ENCODE measurements around the gene TMIE.

DNA sequence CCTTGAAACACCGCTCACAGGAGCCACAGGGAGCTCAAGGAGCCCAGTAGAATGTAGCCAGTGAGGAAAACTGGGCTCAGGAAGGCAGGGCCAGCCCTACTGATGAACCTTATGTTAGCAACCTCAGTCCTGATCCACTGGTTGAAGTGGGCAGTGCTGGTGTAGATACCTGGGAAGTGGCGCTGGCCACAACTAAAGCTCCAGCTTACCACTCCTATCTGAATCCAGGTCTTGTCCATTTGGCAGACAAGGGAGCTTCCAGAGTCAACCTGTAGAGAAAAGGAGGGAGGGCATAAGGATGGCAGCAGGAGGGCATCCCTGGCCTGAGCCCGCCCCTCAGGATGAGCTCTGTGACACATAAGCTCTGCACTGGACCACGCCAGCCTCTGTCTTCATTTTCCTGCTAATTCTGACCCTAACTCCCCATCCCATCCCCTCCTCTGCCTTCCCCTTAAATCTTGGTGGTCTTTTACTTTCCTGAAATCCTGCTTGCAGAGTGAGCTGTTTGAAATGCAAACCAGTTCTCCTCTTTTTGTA, 18.6 kb downstream of the TMIE start:
- TF ChIP-seq CEBPB (IDR thresholded peaks at IDR 0.05; ENCODE audit: borderline replicate concordance, low read depth, low read length) = no peak
- no peak for TF ChIP-seq ZKSCAN1 (IDR thresholded peaks at IDR 0.05; ENCODE audit: low read length)
- no peak for TF ChIP-seq RELA (CRISPR knock-in tag; IDR thresholded peaks at IDR 0.05)
- no peak for TF ChIP-seq SMARCC2 (IDR thresholded peaks at IDR 0.05)
